CD4-positive, CD25-positive, alpha-beta regulatory T cell (primary cell): ENCODE measurements around the gene ARMC12. TPM values are rescaled to one million over a fixed set of nuclear protein-coding genes. Genes with fewer than 3 reads are reported as not detected.

ENCODE experiments used
- ATAC-seq, 2 donors: fragments of 150-1000 bp; cut with Tn5 transposase; one replicate each; pipeline ENCODE4 v1.10.0; 2021; ENCODE audit warnings: low read depth in 2 of 2, moderate number of reproducible peaks in 2 of 2, moderate library complexity in 1 of 2
- DNase-seq, 3 donors: peaks; one replicate each; pipeline versions ENCODE4 v3.0.0 to v3.0.0-alpha.2; 2012 to 2022; ENCODE audit warnings: mixed read lengths in 1 of 3
- H3K27ac ChIP-seq: one replicate; pipeline ENCODE4 v1.7.0; 2013; ENCODE audit warnings: mild to moderate bottlenecking, low read length; ENCODE audit not compliant: insufficient read depth, poor library complexity, severe bottlenecking
- H3K27me3 ChIP-seq: one replicate; pipeline ENCODE4 v1.7.0; 2013; ENCODE audit warnings: low read length; ENCODE audit not compliant: control insufficient read depth, insufficient read depth
- H3K36me3 ChIP-seq: one replicate; pipeline ENCODE4 v1.7.0; 2013; ENCODE audit warnings: mild to moderate bottlenecking, low read length, moderate library complexity; ENCODE audit not compliant: control insufficient read depth, insufficient read depth
- H3K4me1 ChIP-seq: 2 replicates; pipeline ENCODE4 v1.7.0; 2013; ENCODE audit warnings: mild to moderate bottlenecking, low read length; ENCODE audit not compliant: insufficient read depth, control insufficient read depth, poor library complexity, severe bottlenecking
- H3K4me3 ChIP-seq: one replicate; pipeline ENCODE4 v1.7.0; 2013; ENCODE audit warnings: low read depth, mild to moderate bottlenecking, low read length, moderate library complexity
- H3K9me3 ChIP-seq, 2 experiments: 1 replicate in 1 of 2; 2 replicates in 1 of 2; pipeline ENCODE4 v1.7.0; 2013; ENCODE audit warnings: low read length in 2 of 2, mild to moderate bottlenecking in 1 of 2, moderate library complexity in 1 of 2; ENCODE audit not compliant: control insufficient read depth in 2 of 2
- H3K27ac Mint-ChIP-seq, 3 donors: one replicate each; pipeline ENCODE4 v1.8.0; 2020 to 2022; ENCODE audit warnings: mild to moderate bottlenecking in 3 of 3, mixed read lengths in 3 of 3, moderate library complexity in 2 of 3
- H3K27me3 Mint-ChIP-seq: one replicate; pipeline ENCODE4 v1.8.0; 2022; ENCODE audit warnings: mild to moderate bottlenecking, mixed read lengths
- H3K36me3 Mint-ChIP-seq: one replicate; pipeline ENCODE4 v1.8.0; 2020; ENCODE audit warnings: mixed read lengths
- H3K4me1 Mint-ChIP-seq, 4 donors: one replicate each; pipeline ENCODE4 v1.8.0; 2020 to 2022; ENCODE audit warnings: mixed read lengths in 4 of 4, mild to moderate bottlenecking in 1 of 4
- H3K4me3 Mint-ChIP-seq, 4 donors: one replicate each; pipeline ENCODE4 v1.8.0; 2020 to 2022; ENCODE audit warnings: mild to moderate bottlenecking in 4 of 4, mixed read lengths in 4 of 4, moderate library complexity in 3 of 4
- H3K9me3 Mint-ChIP-seq, 7 donors: one replicate each; pipeline ENCODE4 v1.8.0; 2020 to 2022; ENCODE audit warnings: mixed read lengths in 7 of 7, mild to moderate bottlenecking in 3 of 7, moderate library complexity in 2 of 7
- polyA plus RNA-seq, 4 donors: library from polyadenylated mRNA; unstranded; fragments of 300-500 nt; fragmentation: Illumina TruSeq; gene quantifications; one replicate each; pipeline ENCODE4 v1.2.3, GENCODE V29; 2021
- total RNA-seq: library from RNA; stranded (reverse); gene quantifications from one replicate; pipeline ENCODE4 v1.2.3, GENCODE V29; 2022

ARMC12 gene
- total and polyA plus RNA-seq, 5 donors from 2014 or later = 0.57 TPM; not detected in 4

- H3K27ac Mint-ChIP-seq = no peak overlapping the region
- no peak for DNase-seq
- H3K27me3 Mint-ChIP-seq = peaks cover 35% of the 10 kb centered on the region
- H3K4me3 ChIP-seq = no peak overlapping the region
- H3K4me1 ChIP-seq = peaks cover 8% of the 10 kb centered on the region
- H3K9me3 Mint-ChIP-seq = peaks cover 0 to 2% (median 1%) of the 10 kb centered on the region in 7 donors
- H3K27me3 ChIP-seq = peaks cover 1% of the 10 kb centered on the region
- no peak for ATAC-seq
- H3K36me3 ChIP-seq = no peaks in the 10 kb centered on the region
- no peaks in the 10 kb centered on the region for H3K9me3 ChIP-seq
- H3K4me1 Mint-ChIP-seq = peaks cover 0 to 9% (median 0%) of the 10 kb centered on the region in 4 donors
- H3K4me3 Mint-ChIP-seq = no peak overlapping the region
- H3K36me3 Mint-ChIP-seq = peaks cover 4% of the 10 kb centered on the region
- no peak overlapping the region for H3K27ac ChIP-seq
Observed at GRCh38 chr6:35774116-35774794, 37.4 kb downstream of the ARMC12 start.

- Histone ChIP-seq H3K36me3 (no peaks in the 10 kb centered on the region), H3K4me1 (peaks cover 8% of the 10 kb centered on the region), H3K27ac (no peak overlapping the region), H3K27me3 (no peaks in the 10 kb centered on the region), H3K9me3 (no peaks in the 10 kb centered on the region), H3K4me3 (no peak overlapping the region)
- no peak for ATAC-seq
- Mint-ChIP-seq H3K9me3 (peaks cover 0 to 2% (median 1%) of the 10 kb centered on the region in 7 donors), H3K27ac (no peak overlapping the region), H3K27me3 (peaks cover 35% of the 10 kb centered on the region), H3K4me3 (no peak overlapping the region), H3K36me3 (peaks cover 4% of the 10 kb centered on the region), H3K4me1 (peaks cover 0 to 9% (median 0%) of the 10 kb centered on the region in 4 donors)
- DNase-seq = no peak
Observed at GRCh38 chr6:35775031-35775430, 38.2 kb downstream of the ARMC12 start.

- H3K4me1 Mint-ChIP-seq = peaks cover 0 to 9% (median 0%) of the 10 kb centered on the region in 4 donors
- Histone ChIP-seq H3K27ac (no peak within 1 kb of the TSS), H3K4me1 (peaks cover 8% of the 10 kb centered on the region), H3K9me3 (no peaks in the 10 kb centered on the region), H3K36me3 (no peaks in the 10 kb centered on the region), H3K4me3 (no peak within 1 kb of the TSS), H3K27me3 (no peaks in the 10 kb centered on the region)
- peaks cover 4% of the 10 kb centered on the region for H3K36me3 Mint-ChIP-seq
- H3K27me3 Mint-ChIP-seq = peaks cover 34% of the 10 kb centered on the region
- no peak within 1 kb of the TSS for H3K27ac Mint-ChIP-seq
- DNase-seq (no peak), ATAC-seq (peak in 1 of 2 donors; percentile 22)
- H3K4me3 Mint-ChIP-seq = peak within 1 kb of the TSS in 3 of 4 donors; percentile 3 to 73 (median 66)
- peaks cover 0 to 2% (median 0%) of the 10 kb centered on the region in 7 donors for H3K9me3 Mint-ChIP-seq
Observed at GRCh38 chr6:35776364-35777215, 39.8 kb downstream of the ARMC12 start, which contains the start of gene CLPSL2. Gene CLPSL2, plus strand, starts transcription at chr6:35776598. Its CDS starts 21 bp downstream, at chr6:35776619.

GRCh38 chr6:35777356-35778102 lies 40.7 kb downstream of the ARMC12 start:
- Histone ChIP-seq H3K27me3 (no peaks in the 10 kb centered on the region), H3K36me3 (no peaks in the 10 kb centered on the region), H3K27ac (no peak overlapping the region), H3K9me3 (no peaks in the 10 kb centered on the region), H3K4me1 (peaks cover 8% of the 10 kb centered on the region), H3K4me3 (no peak overlapping the region)
- Mint-ChIP-seq H3K27ac (no peak overlapping the region), H3K27me3 (peaks cover 28% of the 10 kb centered on the region), H3K4me1 (peaks cover 0 to 9% (median 0%) of the 10 kb centered on the region in 4 donors), H3K4me3 (peak overlapping the region in 2 of 4 donors; percentile 66 to 71), H3K36me3 (peaks cover 4% of the 10 kb centered on the region), H3K9me3 (peaks cover 0 to 2% (median 0%) of the 10 kb centered on the region in 7 donors)
- DNase-seq = no peak
- ATAC-seq = no peak

GRCh38 chr6:35778437-35778836 lies 41.6 kb downstream of the ARMC12 start:
- no peaks in the 10 kb centered on the region for H3K9me3 ChIP-seq
- DNase-seq (no peak), ATAC-seq (no peak)
- H3K27me3 ChIP-seq = no peaks in the 10 kb centered on the region
- no peaks in the 10 kb centered on the region for H3K36me3 ChIP-seq
- no peak overlapping the region for H3K4me3 ChIP-seq
- H3K4me1 Mint-ChIP-seq = peaks cover 0 to 9% (median 0%) of the 10 kb centered on the region in 4 donors
- peaks cover 8% of the 10 kb centered on the region for H3K4me1 ChIP-seq
- no peak overlapping the region for H3K4me3 Mint-ChIP-seq
- H3K27ac Mint-ChIP-seq = no peak overlapping the region
- H3K27ac ChIP-seq = no peak overlapping the region
- peaks cover 32% of the 10 kb centered on the region for H3K27me3 Mint-ChIP-seq
- peaks cover 0 to 2% (median 0%) of the 10 kb centered on the region in 7 donors for H3K9me3 Mint-ChIP-seq
- H3K36me3 Mint-ChIP-seq = peaks cover 4% of the 10 kb centered on the region

GRCh38 chr6:35780719-35781118 lies 43.9 kb downstream of the ARMC12 start, which contains the start of gene CLPSL1:
Gene CLPSL1, plus strand, starts transcription at chr6:35781019. Its CDS starts 92 bp downstream, at chr6:35781111.
- ATAC-seq (no peak), DNase-seq (no peak)
- Mint-ChIP-seq H3K27ac (no peak within 1 kb of the TSS), H3K27me3 (peaks cover 28% of the 10 kb centered on the region), H3K4me1 (peaks cover 0 to 6% (median 0%) of the 10 kb centered on the region in 4 donors), H3K36me3 (peaks cover 4% of the 10 kb centered on the region), H3K4me3 (no peak within 1 kb of the TSS), H3K9me3 (peaks cover 0 to 2% (median 0%) of the 10 kb centered on the region in 7 donors)
- H3K4me1 ChIP-seq = peaks cover 8% of the 10 kb centered on the region
- no peak within 1 kb of the TSS for H3K27ac ChIP-seq
- H3K36me3 ChIP-seq = no peaks in the 10 kb centered on the region
- no peaks in the 10 kb centered on the region for H3K9me3 ChIP-seq
- H3K27me3 ChIP-seq = no peaks in the 10 kb centered on the region
- no peak within 1 kb of the TSS for H3K4me3 ChIP-seq

GRCh38 chr6:35781290-35781689 lies 44.5 kb downstream of the ARMC12 start:
- Mint-ChIP-seq H3K27ac (no peak overlapping the region), H3K4me3 (no peak overlapping the region), H3K9me3 (peaks cover 0 to 2% (median 0%) of the 10 kb centered on the region in 7 donors), H3K36me3 (peaks cover 4% of the 10 kb centered on the region), H3K27me3 (peaks cover 27% of the 10 kb centered on the region), H3K4me1 (peaks cover 0 to 6% (median 0%) of the 10 kb centered on the region in 4 donors)
- ATAC-seq = no peak
- Histone ChIP-seq H3K4me1 (peaks cover 6% of the 10 kb centered on the region), H3K4me3 (no peak overlapping the region), H3K9me3 (no peaks in the 10 kb centered on the region), H3K27me3 (no peaks in the 10 kb centered on the region), H3K36me3 (no peaks in the 10 kb centered on the region), H3K27ac (no peak overlapping the region)
- no peak for DNase-seq
